B cell (primary cell): ENCODE results near the gene PRICKLE3. TPM values are rescaled to one million over a fixed set of nuclear protein-coding genes. Genes with fewer than 3 reads are reported as not detected.

Source experiments
- ATAC-seq: fragments of 200-7000 bp; cut with Tn5 transposase; one replicate; pipeline ENCODE4 v1.10.0; 2021; ENCODE audit warnings: low read depth, mild to moderate bottlenecking, moderate number of reproducible peaks, moderate library complexity
- CTCF ChIA-PET: fragments of 350-600 bp; sonication (Branson Sonifier 250); formaldehyde crosslinking; loops from one replicate; lab custom pipeline; 2021; ENCODE audit warnings: antibody characterized with exemption, inconsistent platforms; lab: Charles Lee
- POLR2A ChIA-PET: fragments of 350-600 bp; sonication (Branson Sonifier 250); formaldehyde crosslinking; loops from one replicate; lab custom pipeline; 2021; ENCODE audit warnings: antibody characterized with exemption; lab: Charles Lee
- DNase-seq: peaks from one replicate; pipeline ENCODE4 v3.0.0; 2013
- H2AFZ ChIP-seq: 2 replicates; pipeline ENCODE4 v1.6.1; 2012; ENCODE audit warnings: mild to moderate bottlenecking, low read depth, low read length; ENCODE audit not compliant: insufficient read depth, poor library complexity, severe bottlenecking
- H3K27ac ChIP-seq, 2 donors: 1 replicate in 1 of 2; 2 replicates in 1 of 2; pipeline ENCODE4 v1.5.1; 2012 to 2013; ENCODE audit warnings: low read length in 2 of 2, mild to moderate bottlenecking in 2 of 2, moderate library complexity in 1 of 2
- H3K27me3 ChIP-seq, 4 experiments: fragments of 200-600 bp in 1 of 4; sonication (generic) in 1 of 4; replicated peaks in 1 of 4; 1 replicate in 2 of 4; 2 replicates in 2 of 4; pipeline versions ENCODE4 v1.6.1 to v1.7.0; 2013 to 2016; ENCODE audit warnings: low read length in 3 of 4, mild to moderate bottlenecking in 2 of 4, mixed read lengths in 1 of 4, moderate library complexity in 1 of 4; ENCODE audit not compliant: insufficient read depth in 4 of 4, control insufficient read depth in 3 of 4; ENCODE audit errors: control extremely low read depth in 1 of 4
- H3K36me3 ChIP-seq, 2 experiments: replicated peaks in 1 of 2; 1 replicate in 1 of 2; 2 replicates in 1 of 2; pipeline versions ENCODE4 v1.6.1 to v1.7.1; 2013; ENCODE audit warnings: low read length in 1 of 2; ENCODE audit not compliant: insufficient read depth in 2 of 2, control insufficient read depth in 1 of 2; ENCODE audit errors: control extremely low read depth in 1 of 2, extremely low read depth in 1 of 2
- H3K4me1 ChIP-seq, 2 donors: fragments of 200-600 bp in 1 of 2; sonication (generic) in 1 of 2; 1 replicate in 1 of 2; 2 replicates in 1 of 2; pipeline versions ENCODE4 v1.5.1 to v1.6.1; 2013 to 2017; ENCODE audit warnings: low read length in 2 of 2; ENCODE audit not compliant: control insufficient read depth in 2 of 2, insufficient read depth in 2 of 2
- H3K4me2 ChIP-seq: replicated peaks from 2 replicates; pipeline ENCODE3; 2012; ENCODE audit warnings: mild to moderate bottlenecking, low read depth, low read length; ENCODE audit not compliant: poor library complexity, severe bottlenecking
- H3K4me3 ChIP-seq, 5 experiments: fragments of 200-600 bp in 1 of 5; sonication (generic) in 1 of 5; 1 replicate in 3 of 5; 2 replicates in 2 of 5; pipeline versions ENCODE4 v1.5.1 to v1.7.0; 2011 to 2016; ENCODE audit warnings: low read length in 4 of 5, mild to moderate bottlenecking in 4 of 5, low read depth in 2 of 5, control low read depth in 1 of 5, moderate library complexity in 1 of 5; ENCODE audit not compliant: insufficient read depth in 1 of 5; ENCODE audit errors: control extremely low read depth in 1 of 5, extremely low read depth in 1 of 5
- H3K79me2 ChIP-seq: fragments of 200-600 bp; sonication (generic); one replicate; pipeline ENCODE4 v1.6.0; 2016; ENCODE audit warnings: low read length; ENCODE audit not compliant: control insufficient read depth, insufficient read depth
- H3K9ac ChIP-seq: fragments of 200-600 bp; sonication (generic); 2 replicates; pipeline ENCODE4 v1.6.1; 2017; ENCODE audit warnings: mild to moderate bottlenecking, low read length, moderate library complexity
- H3K9me3 ChIP-seq, 3 donors: one replicate each; pipeline versions ENCODE4 v1.6.1 to v1.7.1; 2013; ENCODE audit warnings: low read length in 2 of 3; ENCODE audit not compliant: control insufficient read depth in 2 of 3, insufficient read depth in 1 of 3; ENCODE audit errors: control extremely low read depth in 1 of 3
- H4K20me1 ChIP-seq: 2 replicates; pipeline ENCODE4 v1.6.0; 2012; ENCODE audit warnings: mild to moderate bottlenecking, low read length; ENCODE audit not compliant: insufficient read depth, control insufficient read depth, poor library complexity, severe bottlenecking
- H3K27ac Mint-ChIP-seq: one replicate; pipeline ENCODE4 v1.8.0; 2021; ENCODE audit warnings: mixed read lengths
- H3K27me3 Mint-ChIP-seq: one replicate; pipeline ENCODE4 v1.8.0; 2021; ENCODE audit warnings: mixed read lengths
- H3K4me1 Mint-ChIP-seq: one replicate; pipeline ENCODE4 v1.8.0; 2021; ENCODE audit warnings: mixed read lengths
- H3K4me3 Mint-ChIP-seq: one replicate; pipeline ENCODE4 v1.8.0; 2021; ENCODE audit warnings: mixed read lengths
- H3K9me3 Mint-ChIP-seq: one replicate; pipeline ENCODE4 v1.8.0; 2022; ENCODE audit warnings: mixed read lengths; ENCODE audit not compliant: insufficient read depth
- EZH2 ChIP-seq: IDR thresholded peaks from 2 replicates; pipeline ENCODE4 v1.6.1; 2012; ENCODE audit warnings: borderline replicate concordance, low read depth, mild to moderate bottlenecking, moderate library complexity, low read length; ENCODE audit not compliant: insufficient read depth, poor library complexity, severe bottlenecking
- WGBS: methylation state at CpG from one replicate; pipeline ENCODE4 v1.1.5; 2013; ENCODE audit warnings: missing lambda C conversion rate; ENCODE audit not compliant: insufficient coverage; 5-methylcytosine and 5-hydroxymethylcytosine counted together
- intact Hi-C: fragments of 100-400 bp; cut with micrococcal nuclease; formaldehyde crosslinking; loops from one replicate; pipeline ENCODE4 v1.10.0; 2022
- polyA plus RNA-seq: library from polyadenylated mRNA; depleted of rRNA; stranded (reverse); fragments of >200 nt; gene quantifications from 2 replicates; pipeline ENCODE4 v1.2.3, GENCODE V29; 2012
- total RNA-seq, 2 donors: library from RNA; stranded (reverse); fragments of 120-200 nt in 1 of 2; gene quantifications; 1 replicate in 1 of 2; 2 replicates in 1 of 2; pipeline versions ENCODE4 v1.2.3 to v1.2.4, GENCODE V29; 2013 to 2022
- TF ChIP-seq, protein P1 (sequence below): fragments of 200-600 bp; IDR thresholded peaks from one replicate; pipeline ENCODE4 v1.8.0; 2022; ENCODE audit warnings: antibody characterized with exemption, mild to moderate bottlenecking

The PRICKLE3 gene
- total and polyA plus RNA-seq, 2 donors (not counting 1 experiment from before 2014, with no cell fraction given) = 16.2 to 21.0 TPM

DNA sequence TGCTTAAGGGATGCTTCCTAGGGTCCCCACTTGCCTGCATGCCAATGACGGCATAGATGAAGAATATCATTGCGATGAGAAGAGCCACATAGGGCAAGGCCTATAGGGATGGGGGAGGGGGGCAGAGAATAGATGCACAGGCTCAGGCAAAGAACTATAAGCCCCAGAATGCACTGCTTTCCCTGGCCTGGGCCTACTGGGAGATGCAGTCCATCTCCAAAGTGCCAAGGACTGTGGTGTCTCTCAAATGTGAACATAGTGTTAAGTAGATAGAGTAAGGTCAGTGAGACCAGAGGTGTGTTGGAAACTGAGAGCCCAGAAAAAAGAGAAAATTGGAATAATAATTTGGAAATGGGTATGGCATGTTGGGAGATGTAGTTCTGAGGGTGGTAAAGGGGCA, 26.0 kb upstream of the PRICKLE3 start:
- no peak overlapping the region for H3K4me2 ChIP-seq
- WGBS = no CpG with 5 or more reads among the region's 2 CpGs
- no peak overlapping the region for H3K4me3 ChIP-seq
- H3K36me3 ChIP-seq = no peaks in the 10 kb centered on the region
- DNase-seq (no peak), ATAC-seq (no peak)
- H4K20me1 ChIP-seq = no peaks in the 10 kb centered on the region
- no peaks in the 10 kb centered on the region for H3K79me2 ChIP-seq
- ChIA-PET POLR2A (no interaction called here), CTCF (no interaction called here)
- H3K27me3 ChIP-seq = no peaks in the 10 kb centered on the region
- no peak overlapping the region for H3K4me3 Mint-ChIP-seq
- TF ChIP-seq, protein P1, sequence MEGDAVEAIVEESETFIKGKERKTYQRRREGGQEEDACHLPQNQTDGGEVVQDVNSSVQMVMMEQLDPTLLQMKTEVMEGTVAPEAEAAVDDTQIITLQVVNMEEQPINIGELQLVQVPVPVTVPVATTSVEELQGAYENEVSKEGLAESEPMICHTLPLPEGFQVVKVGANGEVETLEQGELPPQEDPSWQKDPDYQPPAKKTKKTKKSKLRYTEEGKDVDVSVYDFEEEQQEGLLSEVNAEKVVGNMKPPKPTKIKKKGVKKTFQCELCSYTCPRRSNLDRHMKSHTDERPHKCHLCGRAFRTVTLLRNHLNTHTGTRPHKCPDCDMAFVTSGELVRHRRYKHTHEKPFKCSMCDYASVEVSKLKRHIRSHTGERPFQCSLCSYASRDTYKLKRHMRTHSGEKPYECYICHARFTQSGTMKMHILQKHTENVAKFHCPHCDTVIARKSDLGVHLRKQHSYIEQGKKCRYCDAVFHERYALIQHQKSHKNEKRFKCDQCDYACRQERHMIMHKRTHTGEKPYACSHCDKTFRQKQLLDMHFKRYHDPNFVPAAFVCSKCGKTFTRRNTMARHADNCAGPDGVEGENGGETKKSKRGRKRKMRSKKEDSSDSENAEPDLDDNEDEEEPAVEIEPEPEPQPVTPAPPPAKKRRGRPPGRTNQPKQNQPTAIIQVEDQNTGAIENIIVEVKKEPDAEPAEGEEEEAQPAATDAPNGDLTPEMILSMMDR = no peak
- intact Hi-C loops = no loop called here
- no peaks in the 10 kb centered on the region for H3K27me3 Mint-ChIP-seq
- H3K27ac Mint-ChIP-seq = no peak overlapping the region
- no peaks in the 10 kb centered on the region for H3K9me3 Mint-ChIP-seq
- H3K9me3 ChIP-seq = no peaks in the 10 kb centered on the region
- no peak overlapping the region for H2AFZ ChIP-seq
- no peaks in the 10 kb centered on the region for H3K4me1 Mint-ChIP-seq
- H3K4me1 ChIP-seq = no peaks in the 10 kb centered on the region
- H3K9ac ChIP-seq = no peak overlapping the region
- H3K27ac ChIP-seq = no peak overlapping the region

DNA sequence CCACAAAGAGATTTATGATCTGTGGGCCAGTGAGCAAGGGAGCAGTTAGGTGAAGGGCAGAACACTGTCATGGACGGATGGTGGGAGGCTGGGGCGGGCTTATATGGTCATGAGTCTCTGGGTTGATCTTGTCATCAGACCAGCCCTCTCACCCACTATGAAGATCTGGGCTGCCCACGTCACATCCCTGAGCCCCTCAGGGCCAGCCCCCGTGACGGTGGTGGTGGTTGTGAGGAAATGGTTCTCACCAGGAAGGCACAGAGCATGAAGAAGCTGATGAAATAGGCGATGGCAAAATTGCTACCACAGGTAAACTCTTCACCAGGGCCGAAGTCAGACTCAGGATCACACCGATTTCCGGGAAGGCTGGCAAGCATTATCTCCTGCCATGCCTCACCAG, 24.9 kb upstream of the PRICKLE3 start:
- H3K9me3 ChIP-seq = no peaks in the 10 kb centered on the region
- no peaks in the 10 kb centered on the region for H3K4me1 ChIP-seq
- H3K27ac ChIP-seq = no peak overlapping the region
- DNase-seq (no peak), ATAC-seq (no peak)
- ChIA-PET POLR2A (no interaction called here), CTCF (no interaction called here)
- no peak overlapping the region for H3K4me3 ChIP-seq
- no peaks in the 10 kb centered on the region for H3K4me1 Mint-ChIP-seq
- intact Hi-C loops = no loop called here
- no peaks in the 10 kb centered on the region for H3K79me2 ChIP-seq
- no peaks in the 10 kb centered on the region for H3K36me3 ChIP-seq
- no peaks in the 10 kb centered on the region for H3K9me3 Mint-ChIP-seq
- H3K9ac ChIP-seq = no peak overlapping the region
- no peaks in the 10 kb centered on the region for H3K27me3 ChIP-seq
- no peak overlapping the region for H3K4me2 ChIP-seq
- H3K4me3 Mint-ChIP-seq = no peak overlapping the region
- TF ChIP-seq, protein P1 = no peak
- TF ChIP-seq EZH2 = no peak
- no peak overlapping the region for H2AFZ ChIP-seq
- WGBS = 100% methylated on average over 1 of the region's 9 CpGs
- H4K20me1 ChIP-seq = no peaks in the 10 kb centered on the region
- no peaks in the 10 kb centered on the region for H3K27me3 Mint-ChIP-seq
- H3K27ac Mint-ChIP-seq = no peak overlapping the region
